ENCODE measurements around the gene ATP11A.

GRCh38 chr13:112904436-112904960 is 214.7 kb downstream of the ATP11A start:
- TF ChIP-seq POLR2A (IDR thresholded peaks at IDR 0.05; ENCODE audit: low read length): no peak
- no peak for TF ChIP-seq GATA1 (IDR thresholded peaks at IDR 0.05; ENCODE audit: low read depth, low read length)

All from erythroblast (primary cell).